Measurements from ENCODE around the gene OR8A1. TPM values are rescaled to one million over a fixed set of nuclear protein-coding genes. Genes with fewer than 3 reads are reported as not detected.

OR8A1 gene
- total RNA-seq, 1 donor from 2014 or later, result 0.07 TPM

DNA sequence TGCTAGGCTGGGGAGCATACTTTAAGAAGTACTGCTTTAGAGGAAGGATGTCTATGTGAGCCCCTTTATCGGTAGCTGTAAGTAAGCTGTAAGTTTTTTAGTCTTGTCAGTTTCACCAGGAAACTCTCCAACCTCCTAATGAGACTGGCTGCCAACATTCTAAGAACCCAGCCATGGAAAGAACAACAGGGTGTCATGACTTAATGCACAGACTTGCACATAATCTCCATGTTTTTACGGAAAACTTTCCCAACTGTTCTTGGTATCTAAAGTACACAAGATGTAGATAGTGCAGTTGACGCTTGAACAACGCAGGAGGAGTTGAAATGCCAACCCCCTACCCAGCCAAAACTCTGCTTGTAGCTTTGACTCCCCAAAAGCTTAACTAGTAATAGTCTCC, 9.0 kb downstream of the OR8A1 start:
- Mint-ChIP-seq H3K9me3 (ENCODE audit: low read depth) (peaks cover 8% of the 10 kb centered on the region), H3K4me3 (ENCODE audit: unreplicated experiment) (no peak overlapping the region)
- TF ChIP-seq, protein P1, sequence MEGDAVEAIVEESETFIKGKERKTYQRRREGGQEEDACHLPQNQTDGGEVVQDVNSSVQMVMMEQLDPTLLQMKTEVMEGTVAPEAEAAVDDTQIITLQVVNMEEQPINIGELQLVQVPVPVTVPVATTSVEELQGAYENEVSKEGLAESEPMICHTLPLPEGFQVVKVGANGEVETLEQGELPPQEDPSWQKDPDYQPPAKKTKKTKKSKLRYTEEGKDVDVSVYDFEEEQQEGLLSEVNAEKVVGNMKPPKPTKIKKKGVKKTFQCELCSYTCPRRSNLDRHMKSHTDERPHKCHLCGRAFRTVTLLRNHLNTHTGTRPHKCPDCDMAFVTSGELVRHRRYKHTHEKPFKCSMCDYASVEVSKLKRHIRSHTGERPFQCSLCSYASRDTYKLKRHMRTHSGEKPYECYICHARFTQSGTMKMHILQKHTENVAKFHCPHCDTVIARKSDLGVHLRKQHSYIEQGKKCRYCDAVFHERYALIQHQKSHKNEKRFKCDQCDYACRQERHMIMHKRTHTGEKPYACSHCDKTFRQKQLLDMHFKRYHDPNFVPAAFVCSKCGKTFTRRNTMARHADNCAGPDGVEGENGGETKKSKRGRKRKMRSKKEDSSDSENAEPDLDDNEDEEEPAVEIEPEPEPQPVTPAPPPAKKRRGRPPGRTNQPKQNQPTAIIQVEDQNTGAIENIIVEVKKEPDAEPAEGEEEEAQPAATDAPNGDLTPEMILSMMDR (IDR thresholded peaks at IDR 0.05), result no peak

DNA sequence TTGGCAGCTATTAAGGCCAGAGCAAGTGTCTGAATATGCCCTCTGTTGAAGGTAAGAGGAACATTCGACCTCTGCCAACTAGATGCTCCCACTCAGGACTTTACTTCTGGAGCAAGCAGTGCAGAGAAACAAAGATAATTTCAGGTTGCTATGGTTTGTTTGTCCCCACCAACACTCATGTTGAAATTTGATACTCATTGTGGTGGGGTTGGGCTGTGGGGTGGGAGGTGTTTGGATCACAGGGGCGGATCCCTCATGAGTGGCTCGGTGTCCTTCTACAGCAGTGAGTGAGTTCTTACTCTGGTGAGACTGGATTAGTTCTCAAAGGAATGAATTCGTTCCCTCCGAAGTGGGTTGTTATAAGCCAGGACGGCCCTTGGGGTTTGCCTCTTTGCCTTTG, 12.0 kb downstream of the OR8A1 start:
- DNase-seq (ENCODE audit: low spot score), result no peak
- no peaks in the 10 kb centered on the region for H3K36me3 Mint-ChIP-seq (ENCODE audit: low read depth)
- H3K4me1 Mint-ChIP-seq (ENCODE audit: low read depth), result no peaks in the 10 kb centered on the region
- TF ChIP-seq, protein P1 (IDR thresholded peaks at IDR 0.05), result no peak
- no peak overlapping the region for H3K4me3 Mint-ChIP-seq (ENCODE audit: unreplicated experiment)
- H3K27me3 Mint-ChIP-seq (ENCODE audit: low read depth), result peaks cover 37% of the 10 kb centered on the region
- no peak overlapping the region for H3K27ac Mint-ChIP-seq (ENCODE audit: unreplicated experiment)
- H3K9me3 Mint-ChIP-seq (ENCODE audit: low read depth), result no peaks in the 10 kb centered on the region

More for the DNA sequence above, 9.0 kb downstream of the OR8A1 start:
- no peaks in the 10 kb centered on the region for H3K36me3 Mint-ChIP-seq (ENCODE audit: low read depth)
- DNase-seq (ENCODE audit: low spot score), result no peak
- H3K4me1 Mint-ChIP-seq (ENCODE audit: low read depth), result no peaks in the 10 kb centered on the region
- H3K27me3 Mint-ChIP-seq (ENCODE audit: low read depth), result peaks cover 35% of the 10 kb centered on the region
- H3K27ac Mint-ChIP-seq (ENCODE audit: unreplicated experiment), result no peak overlapping the region

DNA sequence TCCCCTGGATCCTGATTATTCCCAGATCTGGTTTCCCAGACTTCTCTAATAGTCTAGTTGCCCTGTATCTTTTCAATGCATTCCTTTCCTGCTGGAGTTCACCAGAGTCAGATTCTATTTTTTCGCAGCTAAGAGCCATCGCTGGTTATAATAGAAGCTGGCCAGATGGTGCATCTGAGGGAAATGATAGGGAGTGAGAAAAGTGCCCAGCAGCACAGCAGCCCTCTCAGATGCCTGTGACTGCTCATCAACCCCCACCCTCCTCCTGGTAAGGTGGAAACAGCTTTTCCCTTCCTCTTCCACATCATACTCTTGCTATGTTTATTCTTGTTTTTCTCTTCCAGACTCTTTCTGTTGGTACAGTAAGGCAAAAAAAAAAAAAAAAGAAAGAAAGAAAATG, 12.8 kb downstream of the OR8A1 start:
- Mint-ChIP-seq H3K27me3 (ENCODE audit: low read depth) (peaks cover 40% of the 10 kb centered on the region), H3K36me3 (ENCODE audit: low read depth) (no peaks in the 10 kb centered on the region), H3K4me1 (ENCODE audit: low read depth) (no peaks in the 10 kb centered on the region), H3K4me3 (ENCODE audit: unreplicated experiment) (no peak overlapping the region), H3K27ac (ENCODE audit: unreplicated experiment) (no peak overlapping the region), H3K9me3 (ENCODE audit: low read depth) (no peaks in the 10 kb centered on the region)
- TF ChIP-seq, protein P1 (IDR thresholded peaks at IDR 0.05), result no peak
- no peak for DNase-seq (ENCODE audit: low spot score)

DNA sequence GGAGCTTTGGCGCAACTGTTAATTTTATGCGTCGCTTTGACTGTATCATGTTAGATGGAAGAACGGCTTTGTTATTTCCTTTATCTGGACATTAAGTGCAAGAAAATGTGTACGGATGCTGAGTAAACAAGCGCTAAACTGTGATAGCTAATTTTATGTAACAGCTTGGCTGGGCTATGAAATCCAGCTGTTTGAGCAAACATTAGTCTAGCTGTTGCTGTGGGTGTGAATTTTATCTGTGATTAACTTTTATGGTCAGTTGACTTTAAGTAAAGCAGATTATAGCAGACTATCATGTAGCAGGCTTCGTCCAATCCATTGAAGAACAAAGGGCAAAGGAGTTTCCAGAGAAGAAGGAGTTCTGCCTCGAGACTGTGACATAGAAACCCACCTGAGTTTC, 14.0 kb downstream of the OR8A1 start:
- Mint-ChIP-seq H3K9me3 (ENCODE audit: low read depth) (no peaks in the 10 kb centered on the region), H3K4me1 (ENCODE audit: low read depth) (no peaks in the 10 kb centered on the region), H3K4me3 (ENCODE audit: unreplicated experiment) (no peak overlapping the region), H3K36me3 (ENCODE audit: low read depth) (no peaks in the 10 kb centered on the region), H3K27me3 (ENCODE audit: low read depth) (peaks cover 39% of the 10 kb centered on the region), H3K27ac (ENCODE audit: unreplicated experiment) (no peak overlapping the region)
- DNase-seq (ENCODE audit: low spot score), result no peak
- TF ChIP-seq, protein P1 (IDR thresholded peaks at IDR 0.05), result no peak

DNA sequence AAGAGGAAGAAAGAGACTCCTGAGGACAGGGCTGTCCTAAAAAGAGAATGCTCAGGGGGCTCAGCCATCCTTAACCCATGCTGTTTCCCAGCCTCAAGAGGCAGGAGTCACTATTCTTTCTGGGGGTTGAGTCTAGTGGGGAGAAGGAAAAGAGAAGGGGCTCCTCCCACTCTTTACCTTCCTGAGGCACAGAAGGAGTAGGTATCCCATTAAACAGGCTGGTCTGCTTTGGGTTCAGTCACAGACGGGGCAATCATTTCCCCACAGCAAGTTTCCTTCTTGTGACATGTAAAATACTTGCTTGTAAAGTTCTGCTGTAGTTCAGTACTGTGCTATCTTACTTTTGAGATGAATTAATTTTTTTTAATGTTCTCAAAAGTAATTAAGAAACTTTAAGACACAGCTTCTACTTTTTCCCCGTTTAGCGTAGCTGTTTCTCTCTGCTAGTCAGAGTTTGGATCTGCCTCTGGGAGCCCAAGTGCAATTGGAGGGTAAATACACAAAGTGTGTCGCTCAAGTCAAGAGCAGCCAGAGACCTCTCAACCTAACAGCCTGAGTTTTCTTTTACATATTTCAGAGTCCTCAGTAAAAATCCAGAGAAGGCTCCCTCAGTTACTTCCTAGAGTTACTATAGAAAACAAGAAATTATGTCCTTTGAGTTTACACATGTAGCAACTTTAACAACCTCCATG, 15.0 kb downstream of the OR8A1 start:
- no peak overlapping the region for H3K4me3 Mint-ChIP-seq (ENCODE audit: unreplicated experiment)
- no peaks in the 10 kb centered on the region for H3K36me3 Mint-ChIP-seq (ENCODE audit: low read depth)
- no peaks in the 10 kb centered on the region for H3K9me3 Mint-ChIP-seq (ENCODE audit: low read depth)
- DNase-seq (ENCODE audit: low spot score), result no peak
- TF ChIP-seq, protein P1 (IDR thresholded peaks at IDR 0.05), result no peak
- no peaks in the 10 kb centered on the region for H3K4me1 Mint-ChIP-seq (ENCODE audit: low read depth)
- H3K27ac Mint-ChIP-seq (ENCODE audit: unreplicated experiment), result no peak overlapping the region
- H3K27me3 Mint-ChIP-seq (ENCODE audit: low read depth), result peaks cover 45% of the 10 kb centered on the region
